Thyroid gland (tissue), 4 donors: ENCODE measurements around the gene GLB1L.

Experiments used
- CTCF ChIP-seq, 6 experiments: fragments of 200-600 bp in 3 of 6; fragments of 450-650 bp in 3 of 6; sonication (generic) in 3 of 6; IDR thresholded peaks; one replicate each; pipeline ENCODE4 v1.5.1; 2016 to 2019; ENCODE audit warnings: antibody characterized with exemption in 6 of 6, mild to moderate bottlenecking in 2 of 6, inconsistent platforms in 1 of 6, moderate library complexity in 1 of 6
- POLR2A ChIP-seq, 2 donors: fragments of 450-650 bp; IDR thresholded peaks; one replicate each; pipeline ENCODE4 v1.6.1; 2017; ENCODE audit warnings: antibody characterized with exemption in 2 of 2, mild to moderate bottlenecking in 2 of 2, moderate library complexity in 1 of 2

GRCh38 chr2:219228041-219228910 is 17.0 kb downstream of the GLB1L start:
- no peak for TF ChIP-seq CTCF (IDR thresholded peaks at IDR 0.05)
- no peak for TF ChIP-seq POLR2A (IDR thresholded peaks at IDR 0.05)
